NCI-H1417 (cell line): Measurements from ENCODE around the gene GTF3C5.
"Not testable (repeated sequence)": the region's sequence is repeated elsewhere in the genome, so short reads cannot be mapped to it uniquely, and the experiment has no call there.

Experiments used
- DNase-seq, 3 experiments: peaks; one replicate each; lab custom pipeline; 2025; lab: John Stamatoyannopoulos, UW

Gene GTF3C5

DNA sequence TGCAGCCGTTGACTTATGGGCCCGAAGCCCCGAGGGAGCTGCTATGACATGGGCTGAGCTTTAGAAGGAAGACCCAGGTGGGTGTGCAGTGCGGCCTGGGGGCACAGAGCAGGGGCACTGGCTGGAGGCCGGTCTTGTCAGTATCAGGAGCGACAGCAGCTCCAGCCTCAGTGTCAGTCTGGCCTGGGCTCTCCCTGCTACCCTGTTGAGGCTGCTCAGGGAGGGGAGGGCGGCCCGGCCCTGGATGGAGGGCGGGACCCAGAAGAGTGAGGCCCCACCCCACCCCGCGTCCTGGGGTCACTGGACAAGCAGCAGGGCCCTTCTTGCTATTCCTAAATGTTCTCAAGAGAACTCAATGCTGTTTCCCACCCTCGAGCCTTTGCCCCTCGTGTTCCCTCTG is 34.3 kb upstream of the GTF3C5 start:
- DNase-seq, result no peak

DNA sequence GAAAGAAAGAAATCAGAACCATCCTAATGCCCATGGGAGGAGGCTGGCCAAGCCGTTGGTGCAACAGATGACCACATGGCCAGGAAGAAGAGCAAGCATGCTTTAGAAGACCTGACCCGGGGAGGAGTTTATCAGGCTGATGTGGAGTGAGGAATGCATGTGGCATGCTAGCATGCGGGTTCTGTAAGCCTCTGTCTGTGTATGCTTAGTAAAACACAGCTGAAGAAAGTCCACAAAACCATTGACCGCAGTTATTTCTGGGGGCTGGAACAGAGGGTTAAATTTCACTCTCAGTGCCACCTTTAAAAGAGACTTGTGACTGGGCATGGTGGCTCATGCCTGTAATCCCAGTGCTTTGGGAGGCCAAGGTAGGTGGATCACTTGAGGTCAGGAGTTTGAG is 33.2 kb upstream of the GTF3C5 start:
- DNase-seq, result no peak

DNA sequence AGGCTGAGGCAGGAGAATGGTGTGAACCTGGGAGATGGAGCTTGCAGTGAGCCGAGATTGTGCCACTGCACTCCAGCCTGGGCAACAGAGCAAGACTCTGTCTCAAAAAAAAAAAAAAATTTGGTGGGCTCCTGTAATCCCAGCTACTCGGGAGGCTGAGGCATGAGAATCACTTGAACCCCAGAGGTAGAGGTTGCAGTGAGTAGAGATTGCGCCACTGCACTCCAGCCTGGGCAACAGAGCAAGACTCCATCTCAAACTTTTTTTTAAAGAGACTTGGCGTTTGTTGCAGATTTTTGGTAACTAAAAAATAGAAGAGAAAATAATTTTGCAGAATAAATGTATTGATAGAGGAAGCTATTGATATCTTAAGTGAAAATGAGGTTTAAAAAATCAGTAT is 32.6 kb upstream of the GTF3C5 start:
- not testable (repeated sequence) for DNase-seq

DNA sequence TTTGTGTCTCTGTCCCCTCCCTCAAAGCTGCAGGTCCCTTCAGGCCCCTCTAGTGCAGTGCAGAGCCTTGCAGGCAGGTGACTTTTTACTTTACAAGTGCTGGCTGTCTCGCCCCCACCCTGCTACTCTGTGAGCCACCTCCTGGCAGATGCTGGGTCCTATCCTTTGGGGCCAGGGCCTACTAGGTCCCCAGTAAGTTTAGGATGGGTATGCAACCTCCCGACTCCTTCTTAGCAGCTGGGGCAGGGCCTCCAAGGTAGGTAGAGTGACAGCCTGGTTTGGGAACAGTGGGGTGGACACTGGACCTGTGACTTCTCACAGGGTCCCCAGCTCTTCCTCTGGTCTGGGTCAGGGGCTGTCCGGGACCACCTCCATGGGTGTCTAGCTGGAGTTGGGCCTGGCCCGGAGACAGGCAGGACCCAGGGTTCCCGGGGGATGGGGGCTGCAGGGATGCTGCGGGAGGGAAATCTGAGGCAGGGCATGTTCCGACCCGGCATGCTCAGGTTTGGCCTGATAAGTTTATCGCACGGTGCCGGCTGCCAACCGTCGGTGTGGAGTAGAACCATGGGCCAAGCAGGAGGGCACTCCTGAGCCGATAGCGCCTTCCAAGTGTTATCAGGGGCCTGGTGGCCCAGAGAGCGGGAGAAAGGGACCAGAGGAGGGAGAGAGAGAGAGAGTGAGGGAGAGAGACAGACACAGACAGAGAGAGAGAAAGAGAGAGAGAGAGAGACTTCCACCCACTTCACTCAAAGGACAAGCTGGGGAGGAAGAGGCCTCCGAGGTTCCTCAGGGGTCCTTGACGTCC is 31.8 kb upstream of the GTF3C5 start:
- DNase-seq, result no peak

DNA sequence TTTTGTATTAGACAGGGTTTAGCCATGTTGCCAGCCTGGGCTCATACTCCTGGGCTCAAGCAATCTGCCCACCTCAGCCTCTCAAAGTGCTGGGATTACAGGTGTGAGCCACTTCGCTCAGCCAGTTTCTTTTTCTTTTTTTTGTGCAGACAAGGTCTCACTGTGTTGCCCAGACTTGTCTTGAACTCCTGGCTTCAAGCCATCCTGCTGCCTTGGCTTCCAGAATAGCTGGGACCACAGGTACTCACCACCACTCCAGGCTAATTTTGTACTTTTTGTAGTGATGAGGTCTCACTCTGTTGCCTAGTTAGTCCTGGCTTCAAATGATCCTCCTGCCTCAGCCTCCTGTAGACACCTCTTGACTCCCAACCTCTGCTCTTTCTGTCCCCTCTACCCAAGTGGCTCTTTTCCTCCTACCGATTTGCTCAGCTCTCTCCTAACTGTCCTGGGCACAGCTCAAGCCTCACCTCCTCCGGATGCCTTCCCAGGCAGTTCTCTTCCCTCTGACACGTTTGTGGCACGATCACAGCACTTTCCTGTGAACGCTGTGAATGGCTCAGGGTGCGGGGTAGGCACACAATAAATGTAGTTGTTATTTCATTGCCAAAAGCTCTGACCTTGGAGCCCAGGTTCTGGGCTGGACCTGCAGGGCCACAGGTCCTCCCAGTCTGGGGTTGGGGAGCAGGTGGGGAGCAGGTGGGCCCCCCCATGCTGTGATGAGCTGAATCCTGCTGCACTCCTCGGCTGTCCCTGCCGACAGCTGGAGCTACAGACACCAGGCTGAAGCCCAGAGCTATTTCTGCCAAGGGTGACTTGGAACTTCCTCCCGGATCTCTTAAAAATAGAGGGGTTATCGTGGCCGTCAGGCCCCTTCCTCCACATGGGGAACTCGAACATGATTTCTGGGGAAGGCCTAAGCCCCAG is 28.4 kb upstream of the GTF3C5 start:
- DNase-seq, result no peak

DNA sequence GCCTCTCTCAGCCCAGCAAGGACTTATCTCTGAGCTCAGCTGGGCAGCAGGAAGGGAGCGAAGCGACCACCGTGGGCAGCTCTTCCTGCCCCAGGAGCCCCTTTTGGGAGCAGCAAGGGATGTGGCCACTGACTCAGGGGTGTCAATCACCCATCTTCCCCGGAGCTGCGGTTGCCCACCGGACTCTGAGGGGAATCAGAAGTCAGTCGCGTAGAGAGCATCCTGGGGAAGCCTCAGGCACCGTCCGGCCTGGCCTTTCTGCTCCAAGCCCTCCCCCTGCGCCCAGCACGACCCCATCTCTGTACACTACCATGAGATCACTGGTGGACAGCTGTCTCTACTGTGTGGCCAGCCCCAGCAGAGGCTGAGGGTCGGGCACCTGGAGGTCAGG is 27.7 kb upstream of the GTF3C5 start:
- DNase-seq, result no peak

DNA sequence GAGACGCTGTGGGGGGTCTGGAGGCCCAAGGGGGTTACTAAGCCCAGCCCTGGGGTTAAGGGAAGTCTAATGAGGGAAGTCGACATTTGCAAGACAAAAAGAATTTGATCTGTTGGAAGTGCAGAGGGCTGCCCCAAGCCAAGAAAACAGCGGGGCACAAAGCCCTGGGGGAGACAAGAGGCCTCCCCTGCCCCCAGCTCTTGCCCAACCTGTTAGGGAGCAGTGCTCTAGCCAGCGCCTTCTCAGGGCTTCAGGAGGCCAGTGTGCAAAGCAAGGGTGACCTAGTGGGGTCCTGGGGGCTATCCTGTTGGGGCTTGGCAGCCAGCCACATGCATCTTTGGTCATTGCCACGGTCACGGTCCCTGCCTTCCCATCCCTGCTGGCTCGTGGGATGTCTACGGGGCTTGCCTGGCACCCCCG is 27.1 kb upstream of the GTF3C5 start:
- DNase-seq, result no peak

DNA sequence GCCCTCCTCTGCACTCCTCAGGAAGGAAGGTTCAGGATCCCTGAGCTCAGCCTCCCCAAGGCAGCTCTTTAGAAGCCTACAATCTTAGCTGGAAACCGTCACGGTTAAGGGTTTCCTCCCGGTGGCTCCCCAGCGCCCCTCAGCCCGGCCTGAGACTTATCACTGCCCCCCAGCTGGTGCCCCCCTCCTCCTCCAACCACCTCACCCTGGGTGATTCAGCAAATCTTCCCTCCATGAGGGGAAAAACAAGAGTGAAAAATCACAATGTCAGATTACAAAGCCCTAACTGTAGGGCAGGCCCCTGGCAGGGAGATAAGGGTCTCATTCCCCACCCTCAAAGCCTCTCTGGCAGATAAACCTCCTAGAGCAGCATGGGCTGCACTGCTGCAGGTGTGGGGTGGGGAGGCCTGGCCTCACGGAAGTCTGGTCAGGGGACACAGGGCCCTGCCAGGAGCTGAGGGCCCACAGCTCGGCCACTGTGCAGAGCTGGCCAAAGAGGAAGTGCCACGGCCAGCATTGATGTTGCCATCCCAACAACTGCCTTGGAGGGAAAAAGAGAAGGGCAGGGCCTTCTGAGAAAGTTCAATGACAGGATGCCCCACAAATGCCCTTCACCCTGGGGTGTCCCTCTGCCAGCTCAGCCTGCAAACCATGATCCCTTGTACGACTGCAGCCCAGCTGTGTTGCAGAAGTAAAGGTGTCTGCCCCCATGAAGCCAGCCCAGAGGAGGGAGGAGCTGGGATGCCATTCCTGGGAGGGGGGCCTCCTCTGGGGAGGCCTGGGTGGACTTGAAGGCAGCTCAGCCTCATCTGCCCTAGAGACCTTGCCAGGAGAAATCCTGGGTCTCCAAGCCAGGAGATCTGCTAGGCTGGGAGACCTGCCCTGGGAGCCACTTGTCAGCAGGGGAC is 26.5 kb upstream of the GTF3C5 start:
- no peak for DNase-seq

DNA sequence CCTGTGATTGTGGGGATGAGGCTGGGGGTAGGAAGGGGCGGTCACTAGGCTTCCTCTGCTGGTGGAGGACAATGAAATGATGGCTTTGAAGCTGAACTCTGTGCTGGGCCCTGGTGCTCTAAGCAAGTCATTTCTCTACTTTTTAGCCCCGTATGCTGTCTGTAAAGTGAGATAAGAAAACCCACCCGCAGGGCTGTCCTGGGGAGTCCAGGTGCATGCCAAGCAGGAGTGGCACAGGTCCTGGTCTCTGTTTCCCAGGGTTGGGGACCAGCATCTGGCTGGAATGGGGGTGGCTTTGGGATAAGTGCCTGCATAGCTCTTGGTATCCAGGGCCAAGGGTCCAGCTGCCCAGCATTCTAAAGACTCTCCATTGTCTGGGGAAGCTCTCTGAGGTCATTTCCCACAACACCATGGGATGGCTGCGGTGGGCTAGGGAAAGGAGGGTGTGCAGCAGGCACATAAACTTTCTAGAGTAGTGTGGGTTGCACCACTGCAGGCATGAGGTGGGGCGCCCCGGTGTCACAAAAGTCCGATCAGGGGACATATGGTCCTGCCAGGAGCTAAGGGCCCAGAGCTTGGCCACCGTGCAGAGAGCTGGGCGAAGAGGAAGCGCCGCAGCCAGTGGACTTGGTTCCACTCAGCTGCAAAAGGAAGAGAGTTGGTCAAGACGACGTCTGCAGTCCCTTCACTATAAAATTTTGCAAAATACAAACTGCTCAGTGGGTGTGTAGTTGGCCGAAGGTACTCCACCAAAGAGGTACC is 25.6 kb upstream of the GTF3C5 start:
- no peak for DNase-seq

DNA sequence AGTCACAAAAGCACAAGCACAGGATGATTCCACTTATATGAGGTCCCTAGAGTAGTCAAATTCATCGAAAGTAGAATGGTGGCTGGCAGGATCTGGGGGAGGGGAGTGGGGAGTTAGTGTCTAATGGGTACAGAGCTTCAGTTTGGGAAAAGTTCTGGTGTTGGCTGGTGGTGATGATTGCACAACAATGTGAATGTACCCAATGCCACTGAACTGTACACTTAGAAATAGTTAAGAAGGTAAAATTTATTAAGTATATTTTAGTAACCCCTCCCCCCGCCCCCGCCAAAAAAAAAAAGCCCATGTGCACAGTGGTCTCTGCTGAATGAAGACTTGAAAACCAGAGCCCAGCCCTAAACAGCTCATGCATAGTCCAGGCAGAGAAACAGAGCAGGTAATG is 24.8 kb upstream of the GTF3C5 start:
- DNase-seq, result no peak

DNA sequence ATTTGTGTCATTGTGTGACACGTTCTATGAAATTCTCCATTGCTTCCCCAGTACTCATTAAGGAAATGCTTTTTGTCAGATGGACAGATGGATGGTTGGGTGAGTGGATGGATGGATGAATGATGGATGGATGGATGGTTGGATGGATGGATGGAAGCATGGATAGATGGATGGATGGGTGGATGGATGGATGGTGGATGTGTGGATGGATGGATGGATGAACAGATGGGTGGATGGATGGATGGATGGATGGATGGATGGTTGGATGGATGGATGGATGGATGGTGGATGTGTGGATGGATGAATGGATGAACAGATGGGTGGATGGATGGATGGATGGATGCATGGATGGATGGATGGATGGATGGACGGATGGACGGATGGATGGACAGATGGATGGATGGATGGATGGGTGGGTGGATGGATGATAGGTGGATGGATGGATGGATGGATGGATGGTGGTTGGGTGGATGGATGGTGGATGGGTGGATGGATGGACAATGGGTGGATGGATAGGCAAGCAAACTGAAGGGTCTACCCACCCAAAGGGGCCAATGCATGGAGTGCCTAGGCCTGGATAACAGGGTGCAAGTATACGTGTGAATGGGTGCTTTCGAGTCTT is 24.0 kb upstream of the GTF3C5 start:
- DNase-seq, result no peak

DNA sequence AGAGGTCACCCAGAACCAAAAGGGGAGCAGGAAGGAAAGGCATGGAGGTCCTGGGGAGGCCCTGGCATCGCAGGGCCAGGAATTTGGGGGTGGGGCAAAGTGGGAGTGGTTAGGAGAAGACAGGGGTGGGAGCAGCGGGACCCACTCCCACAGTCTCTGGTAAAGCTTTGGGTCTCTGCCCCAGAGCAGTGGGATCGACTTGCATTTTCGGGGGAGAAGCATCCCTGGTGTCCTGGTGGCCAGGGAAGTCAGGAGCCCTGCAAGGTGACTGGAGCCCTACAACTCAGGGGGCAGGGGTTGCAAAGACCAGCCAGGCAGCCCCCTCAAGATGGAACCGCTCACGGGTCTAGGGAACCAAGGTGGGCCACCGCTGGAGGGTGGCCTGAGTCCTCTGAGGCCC is 22.4 kb upstream of the GTF3C5 start:
- DNase-seq, result no peak

DNA sequence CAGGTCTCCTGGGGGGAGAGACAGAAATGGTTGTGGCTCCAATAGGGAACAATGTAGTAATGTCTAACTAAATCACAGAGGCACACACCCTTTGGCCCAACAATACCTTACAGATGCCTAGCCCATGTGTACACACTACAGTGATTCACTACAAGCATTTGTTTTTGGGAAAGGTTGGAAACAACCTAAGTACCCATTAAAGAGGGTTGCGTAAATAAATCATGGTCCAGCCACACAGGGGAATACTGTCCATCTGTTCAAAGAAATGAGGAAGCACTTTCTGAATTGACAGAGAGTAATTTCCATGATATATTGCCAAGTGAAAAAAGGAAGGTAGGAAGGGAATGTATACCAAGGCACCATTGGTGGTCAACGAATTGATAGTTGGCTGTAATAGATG is 22.0 kb upstream of the GTF3C5 start:
- DNase-seq, result peak in 1 of 3 experiments; percentile 37

DNA sequence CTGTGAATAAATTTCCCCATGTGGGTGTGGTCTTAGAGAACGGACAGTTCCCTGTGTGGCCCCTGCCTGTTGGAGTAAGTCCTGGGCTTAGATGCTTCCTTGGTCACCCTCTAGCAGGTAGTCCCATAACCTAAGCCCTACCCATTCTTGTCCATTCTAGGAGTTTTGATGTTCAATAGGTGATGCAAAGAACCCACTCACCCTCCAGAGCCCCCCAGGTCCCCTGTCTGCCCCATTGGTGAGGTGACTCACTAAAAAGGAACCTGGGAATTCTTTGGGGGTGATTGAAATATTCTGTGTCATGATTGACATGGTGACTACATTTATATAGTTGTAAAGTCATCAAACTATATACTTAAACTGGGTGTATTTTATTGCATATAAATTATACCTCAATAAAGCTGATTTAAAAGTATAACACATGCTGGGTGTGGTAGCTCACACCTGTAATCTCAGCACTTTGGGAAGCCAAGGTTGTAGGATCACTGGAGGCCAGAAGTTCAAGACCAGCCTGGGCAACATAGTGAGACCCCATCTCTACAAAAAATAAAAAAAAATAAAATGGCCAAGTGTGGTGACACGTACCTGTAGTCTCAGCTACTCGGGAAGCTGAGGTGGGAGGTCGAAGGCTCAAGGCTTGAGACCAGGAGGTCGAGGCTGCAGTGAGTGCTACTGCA is 20.8 kb upstream of the GTF3C5 start:
- no peak for DNase-seq

DNA sequence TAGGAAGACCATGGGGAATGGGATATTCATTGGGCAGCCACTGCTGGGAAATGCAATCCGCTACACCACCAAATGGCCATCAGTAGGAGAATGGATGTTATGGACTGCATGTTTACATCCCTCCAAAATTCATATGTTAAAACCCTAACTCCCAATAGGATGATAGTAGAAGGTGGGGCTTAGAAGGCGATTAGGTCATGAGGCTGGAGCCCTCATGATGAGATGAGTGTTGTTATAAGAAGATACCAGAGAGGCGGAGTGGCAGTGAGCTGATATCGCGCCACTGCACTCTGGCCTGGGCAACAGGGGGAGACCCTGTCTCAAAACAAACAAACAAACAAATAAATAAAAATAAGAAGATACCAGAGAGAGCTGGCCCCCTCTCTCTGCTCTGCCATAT is 16.1 kb upstream of the GTF3C5 start:
- DNase-seq, result no peak

DNA sequence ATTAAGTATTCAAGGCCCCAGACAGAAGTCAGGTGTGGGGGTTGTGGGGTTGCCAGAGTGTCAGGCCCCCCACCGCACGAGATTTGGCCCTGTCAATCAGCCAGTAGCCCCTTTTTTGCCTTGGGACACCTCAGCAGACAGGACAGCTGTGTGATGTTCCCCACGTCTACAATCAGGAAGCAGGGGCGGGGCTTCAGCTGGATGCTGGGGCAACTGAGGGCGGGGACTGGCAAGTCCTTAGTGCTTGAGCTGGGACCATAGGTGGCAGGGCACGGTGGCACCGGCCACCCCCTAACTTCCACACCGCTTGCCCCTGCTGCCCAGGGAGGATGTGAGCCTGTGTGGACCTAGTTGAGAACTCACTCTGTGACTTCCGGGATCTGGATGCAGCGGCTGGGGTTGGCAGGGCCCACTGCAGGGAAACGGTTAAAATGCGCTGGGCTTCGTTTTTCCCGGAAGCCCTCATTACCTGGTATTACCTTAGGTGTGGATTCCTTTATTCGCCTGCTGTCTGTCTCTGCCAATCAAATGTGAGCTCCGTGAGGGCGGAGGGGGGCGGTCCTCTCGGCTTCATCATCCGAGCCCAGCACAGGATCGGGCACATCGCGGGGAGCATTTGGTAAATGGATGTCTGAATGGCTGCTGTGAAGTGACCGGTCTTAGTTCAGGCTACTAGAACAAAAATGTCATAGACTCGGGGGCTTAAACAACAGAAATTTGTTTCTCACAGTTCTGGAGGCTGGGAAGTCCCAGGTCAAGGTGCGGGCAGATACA is 7.5 kb upstream of the GTF3C5 start:
- DNase-seq, result peak in 1 of 3 experiments; percentile 8

DNA sequence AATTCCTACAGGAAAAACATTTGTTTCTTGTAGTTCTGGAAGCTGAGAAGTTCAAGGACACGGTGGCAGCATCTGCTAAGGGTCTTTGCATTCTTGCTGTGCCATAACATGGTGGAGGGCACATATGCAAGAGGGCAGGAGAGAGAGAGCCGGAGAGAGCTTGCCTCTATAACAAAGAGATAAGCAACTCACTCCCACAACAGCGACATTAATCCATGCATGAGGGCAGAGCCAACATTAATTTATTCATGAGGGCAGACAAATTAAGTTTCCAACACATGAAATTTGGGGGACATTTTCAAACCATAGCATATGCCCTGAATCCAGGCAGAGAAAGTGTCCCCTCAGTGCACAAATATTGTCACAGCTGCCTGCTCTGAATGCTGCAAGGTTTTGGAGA is 4.4 kb upstream of the GTF3C5 start:
- DNase-seq, result no peak

DNA sequence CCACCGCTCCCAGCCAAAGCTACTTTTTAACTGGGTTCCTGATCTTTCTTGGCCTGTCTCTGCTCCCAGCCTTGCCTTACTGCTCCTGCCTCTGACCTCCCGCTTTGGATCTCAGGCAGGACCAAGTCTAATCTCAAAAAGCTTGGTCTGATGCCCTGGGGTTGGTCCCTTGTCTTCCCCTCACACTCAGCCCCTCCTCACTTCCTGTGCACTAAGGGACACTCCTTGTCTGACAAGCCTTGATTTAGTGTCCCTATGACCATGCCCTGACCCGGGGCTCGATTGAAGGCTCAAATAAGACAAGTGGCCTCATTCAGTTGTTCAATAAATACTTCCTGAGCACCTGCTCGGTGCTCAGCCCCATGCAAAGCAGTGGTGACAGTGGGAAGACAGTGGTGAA is 3.7 kb upstream of the GTF3C5 start:
- no peak for DNase-seq

DNA sequence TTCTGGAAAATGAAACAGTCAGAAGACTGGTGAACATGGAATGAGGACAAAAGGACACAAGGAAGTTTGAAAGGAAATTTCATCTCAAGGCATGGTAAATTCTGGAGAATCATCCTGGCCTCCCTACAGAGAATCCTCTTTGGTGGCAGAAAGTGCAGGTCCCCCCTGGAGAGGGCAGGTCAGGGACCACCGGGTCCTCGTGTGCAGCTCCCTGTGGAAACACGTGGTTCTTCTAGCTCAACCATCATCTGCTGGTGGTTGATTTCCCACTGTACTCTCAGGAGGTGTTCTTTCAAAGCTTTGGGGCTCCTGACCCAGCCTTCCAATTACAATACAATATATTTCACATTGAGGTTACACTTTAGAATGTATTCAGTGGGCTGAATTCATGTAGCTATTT is 2.6 kb upstream of the GTF3C5 start:
- DNase-seq, result no peak

DNA sequence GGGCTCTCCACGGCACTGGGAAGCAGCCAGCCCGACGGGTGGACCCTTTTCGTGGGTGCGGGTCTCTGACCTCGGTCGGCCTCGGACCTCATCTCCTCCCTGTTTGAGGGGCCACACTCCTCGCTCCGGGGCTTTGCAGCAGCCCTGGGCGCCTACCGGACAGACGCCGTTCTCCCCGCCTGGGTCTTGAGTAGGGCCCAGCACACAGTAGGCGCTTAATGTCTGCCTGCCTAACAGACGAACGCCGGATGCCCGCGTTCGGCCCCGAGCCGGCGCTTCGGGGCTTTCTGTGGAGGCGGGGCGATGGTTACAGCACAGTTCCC is 842 bp upstream of the GTF3C5 start:
- DNase-seq, result no peak
